SK-N-SH (cell line): Measurements from ENCODE around the gene BRINP1. TPM values are rescaled to one million over a fixed set of nuclear protein-coding genes. Genes with fewer than 3 reads are reported as not detected.

Experiments
- CTCF ChIA-PET: fragments of 300-600, 350-600 bp; formaldehyde crosslinking; extraction: SDS; loops from one replicate; lab custom pipeline; 2021; lab: Yijun Ruan, JAX
- POLR2A ChIA-PET: fragments of 350-600 bp; sonication (Branson Sonifier 250); formaldehyde crosslinking; extraction: SDS; loops from one replicate; lab custom pipeline; 2020; ENCODE audit warnings: antibody characterized with exemption, inconsistent platforms; lab: Yijun Ruan, JAX
- DNase-seq: peaks from one replicate; pipeline ENCODE4 v3.0.0; 2012
- H2AFZ ChIP-seq: fragments of 200-600 bp; sonication (generic); 2 replicates; pipeline ENCODE4 v1.8.1; 2016; ENCODE audit warnings: antibody characterized with exemption, mild to moderate bottlenecking, low read depth
- H3F3A ChIP-seq: fragments of 200-600 bp; sonication (generic); replicated peaks from 2 replicates; pipeline ENCODE3; 2016; ENCODE audit warnings: antibody characterized with exemption, mild to moderate bottlenecking; ENCODE audit not compliant: insufficient read depth
- H3K27ac ChIP-seq, 2 experiments: fragments of 200-500 bp in 1 of 2; fragments of 200-600 bp in 1 of 2; sonication (Bioruptor generic) in 1 of 2; sonication (generic), shearing (Covaris generic) in 1 of 2; 2 replicates each; pipeline versions ENCODE4 v1.5.1 to v1.6.1; 2014 to 2016; ENCODE audit warnings: low read depth in 2 of 2, inconsistent platforms in 1 of 2, low read length in 1 of 2, mild to moderate bottlenecking in 1 of 2, mixed read lengths in 1 of 2
- H3K27me3 ChIP-seq: fragments of 200-600 bp; sonication (generic), shearing (Covaris generic); 2 replicates; pipeline ENCODE4 v1.6.1; 2016; ENCODE audit warnings: mixed run types; ENCODE audit not compliant: insufficient read depth
- H3K36me3 ChIP-seq, 2 experiments: fragments of 200-500 bp in 1 of 2; fragments of 200-600 bp in 1 of 2; sonication (Bioruptor generic) in 1 of 2; sonication (generic) in 1 of 2; replicated peaks in 1 of 2; 2 replicates each; pipeline versions ENCODE3 to v1.5.1; 2014 to 2016; ENCODE audit warnings: low read length in 1 of 2, mild to moderate bottlenecking in 1 of 2; ENCODE audit not compliant: insufficient read depth in 2 of 2, control insufficient read depth in 1 of 2
- H3K4me1 ChIP-seq, 2 experiments: fragments of 200-500 bp in 1 of 2; fragments of 200-600 bp in 1 of 2; sonication (Bioruptor generic) in 1 of 2; sonication (generic), shearing (Covaris generic) in 1 of 2; 2 replicates each; pipeline versions ENCODE4 v1.5.1 to v1.6.1; 2014 to 2016; ENCODE audit warnings: low read depth in 1 of 2, low read length in 1 of 2, mixed run types in 1 of 2; ENCODE audit not compliant: insufficient read depth in 2 of 2, control insufficient read depth in 1 of 2
- H3K4me2 ChIP-seq: fragments of 200-600 bp; sonication (generic), shearing (Covaris generic); 2 replicates; pipeline ENCODE4 v1.6.1; 2017; ENCODE audit warnings: mixed run types
- H3K4me3 ChIP-seq, 2 experiments: fragments of 200-500 bp in 1 of 2; fragments of 200-600 bp in 1 of 2; sonication (Bioruptor generic) in 1 of 2; sonication (generic), shearing (Covaris generic) in 1 of 2; 2 replicates each; pipeline versions ENCODE4 v1.5.1 to v1.8.1; 2014 to 2016; ENCODE audit warnings: low read depth in 2 of 2, inconsistent platforms in 1 of 2, low read length in 1 of 2, mild to moderate bottlenecking in 1 of 2, mixed read lengths in 1 of 2, moderate library complexity in 1 of 2
- H3K79me2 ChIP-seq: fragments of 200-600 bp; sonication (generic); 2 replicates; pipeline ENCODE4 v1.8.1; 2017; ENCODE audit warnings: mild to moderate bottlenecking; ENCODE audit not compliant: insufficient read depth
- H3K9ac ChIP-seq: fragments of 200-600 bp; sonication (generic); 2 replicates; pipeline ENCODE4 v1.6.1; 2017; ENCODE audit warnings: mixed run types
- H3K9me2 ChIP-seq: fragments of 200-600 bp; sonication (generic); 2 replicates; pipeline ENCODE4 v1.6.1; 2017; ENCODE audit warnings: mixed run types
- H3K9me3 ChIP-seq: fragments of 200-600 bp; sonication (generic); 2 replicates; pipeline ENCODE4 v1.6.1; 2017; ENCODE audit warnings: mixed run types, mild to moderate bottlenecking, moderate library complexity
- H4K20me1 ChIP-seq: fragments of 200-600 bp; sonication (generic); 2 replicates; pipeline ENCODE4 v1.6.1; 2017; ENCODE audit warnings: mild to moderate bottlenecking, mixed run types; ENCODE audit not compliant: insufficient read depth
- EP300 ChIP-seq, 2 experiments: IDR thresholded peaks; 2 replicates each; pipeline versions ENCODE4 v1.4.0 to v1.6.1; 2012; ENCODE audit warnings: borderline replicate concordance in 1 of 2, low read depth in 1 of 2, low read length in 1 of 2
- EZH2phosphoT487 ChIP-seq: fragments of 200-600 bp; sonication (generic); IDR thresholded peaks from 2 replicates; pipeline ENCODE4 v1.6.1; 2017; ENCODE audit warnings: low read depth, mixed run types, mild to moderate bottlenecking, antibody characterized with exemption, moderate library complexity, borderline replicate concordance
- FOSL2 ChIP-seq: IDR thresholded peaks from 2 replicates; pipeline ENCODE4 v1.4.0; 2012; ENCODE audit warnings: low read depth, mild to moderate bottlenecking, moderate library complexity, borderline replicate concordance
- FOXJ3 ChIP-seq: sonication (generic); formaldehyde crosslinking; IDR thresholded peaks from 2 replicates; pipeline ENCODE4 v1.5.1; 2020; ENCODE audit warnings: mild to moderate bottlenecking, missing genetic modification reagents
- FOXM1 ChIP-seq: IDR thresholded peaks from 2 replicates; pipeline ENCODE4 v1.4.0; 2012; ENCODE audit warnings: low read depth, mild to moderate bottlenecking
- GABPA ChIP-seq: IDR thresholded peaks from 2 replicates; pipeline ENCODE4 v1.4.0; 2012; ENCODE audit warnings: low read depth, mild to moderate bottlenecking
- GATA2 ChIP-seq: sonication (generic); formaldehyde crosslinking; IDR thresholded peaks from 2 replicates; pipeline ENCODE4 v1.5.0; 2020; ENCODE audit warnings: mild to moderate bottlenecking, missing genetic modification reagents
- NFIC ChIP-seq: IDR thresholded peaks from 2 replicates; pipeline ENCODE4 v1.4.0; 2012; ENCODE audit warnings: borderline replicate concordance
- POLR2AphosphoS5 ChIP-seq: IDR thresholded peaks from 2 replicates; pipeline ENCODE4 v1.6.1; 2012; ENCODE audit warnings: low read depth, low read length
- RAD21 ChIP-seq: IDR thresholded peaks from 2 replicates; pipeline ENCODE4 v1.6.1; 2012; ENCODE audit warnings: mild to moderate bottlenecking, low read length
- RFX5 ChIP-seq: IDR thresholded peaks from 2 replicates; pipeline ENCODE4 v1.6.1; 2012; ENCODE audit warnings: mild to moderate bottlenecking, improper control_type of control experiment, low read length
- RXRA ChIP-seq: IDR thresholded peaks from 2 replicates; pipeline ENCODE4 v1.4.0; 2012; ENCODE audit warnings: low read depth, mild to moderate bottlenecking, borderline replicate concordance
- SIN3A ChIP-seq: IDR thresholded peaks from 2 replicates; pipeline ENCODE4 v1.6.1; 2012; ENCODE audit warnings: low read depth, mild to moderate bottlenecking, low read length, moderate library complexity, borderline replicate concordance
- SMC3 ChIP-seq: IDR thresholded peaks from 2 replicates; pipeline ENCODE4 v1.6.1; 2012; ENCODE audit warnings: low read depth, low read length, improper control_type of control experiment
- TAF1 ChIP-seq: IDR thresholded peaks from 2 replicates; pipeline ENCODE4 v1.6.1; 2012; ENCODE audit warnings: low read depth, mild to moderate bottlenecking, low read length, moderate library complexity, borderline replicate concordance
- TEAD4 ChIP-seq: IDR thresholded peaks from 2 replicates; pipeline ENCODE4 v1.4.0; 2012; ENCODE audit warnings: mild to moderate bottlenecking, borderline replicate concordance; ENCODE audit not compliant: insufficient read depth
- WGBS: methylation state at CpG from one replicate; pipeline ENCODE4 v1.1.6; 2017; ENCODE audit warnings: low lambda C conversion rate; 5-methylcytosine and 5-hydroxymethylcytosine counted together
- polyA plus RNA-seq, 3 experiments: library from polyadenylated mRNA; depleted of rRNA; stranded (reverse); fragments of >200 nt; gene quantifications; 2 replicates each; pipeline ENCODE4 v1.2.3, GENCODE V29; 2012
- TF ChIP-seq, protein P1 (sequence below): IDR thresholded peaks from 2 replicates; pipeline ENCODE4; 2012
- TF ChIP-seq, protein P2 (sequence below): fragments of 150-350 bp; IDR thresholded peaks from 2 replicates; pipeline ENCODE4 v1.6.1; 2016; ENCODE audit warnings: mild to moderate bottlenecking, low read depth, low read length
- TF ChIP-seq, protein P3 (sequence below): IDR thresholded peaks from 2 replicates; pipeline ENCODE4 v1.4.0; 2012; ENCODE audit warnings: low read depth
- TF ChIP-seq, protein P4 (sequence below): fragments of 200-600 bp; sonication (generic); IDR thresholded peaks from 2 replicates; pipeline ENCODE4 v1.6.1; 2017; ENCODE audit warnings: antibody characterized with exemption, mild to moderate bottlenecking, moderate library complexity

The BRINP1 gene
- polyA plus RNA-seq, 1 of the 3 experiments (the other 2 are of a cell fraction): 0.41 TPM

DNA sequence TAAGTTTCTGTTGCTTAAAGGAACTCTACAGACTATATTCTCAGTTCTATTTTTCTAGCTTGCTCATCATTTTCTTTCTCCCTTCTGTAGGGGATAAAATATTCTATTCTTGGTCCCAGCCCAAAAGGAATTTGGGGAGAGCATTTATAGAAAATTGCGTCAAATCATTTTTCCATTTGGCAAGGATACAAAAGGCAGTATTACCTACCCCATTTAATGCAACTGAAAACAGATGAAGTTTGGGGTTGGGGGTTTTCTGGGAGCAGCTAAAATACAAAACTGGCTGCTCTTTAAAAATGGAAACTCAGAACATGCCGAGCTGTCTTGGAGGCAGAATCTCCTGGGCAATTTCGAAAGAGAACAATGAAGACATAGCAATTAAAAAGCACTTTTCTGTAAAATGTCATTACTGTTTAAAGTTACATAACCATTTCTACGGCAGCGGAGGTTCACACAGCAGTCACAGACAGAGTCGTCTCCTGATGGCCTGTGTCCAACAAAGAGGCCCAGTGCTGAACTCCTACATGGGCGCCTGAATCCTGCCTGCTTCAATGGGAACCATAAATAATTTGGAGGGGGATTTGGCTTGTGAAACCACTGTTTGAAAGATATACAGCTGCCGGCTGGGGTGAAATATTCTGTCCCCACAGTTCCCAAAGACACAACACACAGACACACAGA is 152.4 kb downstream of the BRINP1 start:
- TF ChIP-seq EZH2phosphoT487 (no peak), EP300 (IDR thresholded peaks at IDR 0.05; ENCODE audit: borderline replicate concordance in 1 of 2, low read depth in 1 of 2, low read length in 1 of 2) (no peak), RFX5 (no peak), SIN3A (no peak), SMC3 (no peak), FOXJ3 (no peak), FOSL2 (no peak), GATA2 (no peak), RXRA (no peak), POLR2AphosphoS5 (no peak), TAF1 (no peak), NFIC (no peak), FOXM1 (no peak)
- TF ChIP-seq, protein P1, sequence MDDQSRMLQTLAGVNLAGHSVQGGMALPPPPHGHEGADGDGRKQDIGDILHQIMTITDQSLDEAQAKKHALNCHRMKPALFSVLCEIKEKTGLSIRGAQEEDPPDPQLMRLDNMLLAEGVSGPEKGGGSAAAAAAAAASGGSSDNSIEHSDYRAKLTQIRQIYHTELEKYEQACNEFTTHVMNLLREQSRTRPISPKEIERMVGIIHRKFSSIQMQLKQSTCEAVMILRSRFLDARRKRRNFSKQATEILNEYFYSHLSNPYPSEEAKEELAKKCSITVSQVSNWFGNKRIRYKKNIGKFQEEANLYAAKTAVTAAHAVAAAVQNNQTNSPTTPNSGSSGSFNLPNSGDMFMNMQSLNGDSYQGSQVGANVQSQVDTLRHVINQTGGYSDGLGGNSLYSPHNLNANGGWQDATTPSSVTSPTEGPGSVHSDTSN: no peak
- TF ChIP-seq, protein P2, sequence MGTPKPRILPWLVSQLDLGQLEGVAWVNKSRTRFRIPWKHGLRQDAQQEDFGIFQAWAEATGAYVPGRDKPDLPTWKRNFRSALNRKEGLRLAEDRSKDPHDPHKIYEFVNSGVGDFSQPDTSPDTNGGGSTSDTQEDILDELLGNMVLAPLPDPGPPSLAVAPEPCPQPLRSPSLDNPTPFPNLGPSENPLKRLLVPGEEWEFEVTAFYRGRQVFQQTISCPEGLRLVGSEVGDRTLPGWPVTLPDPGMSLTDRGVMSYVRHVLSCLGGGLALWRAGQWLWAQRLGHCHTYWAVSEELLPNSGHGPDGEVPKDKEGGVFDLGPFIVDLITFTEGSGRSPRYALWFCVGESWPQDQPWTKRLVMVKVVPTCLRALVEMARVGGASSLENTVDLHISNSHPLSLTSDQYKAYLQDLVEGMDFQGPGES: no peak
- TF ChIP-seq, protein P3, sequence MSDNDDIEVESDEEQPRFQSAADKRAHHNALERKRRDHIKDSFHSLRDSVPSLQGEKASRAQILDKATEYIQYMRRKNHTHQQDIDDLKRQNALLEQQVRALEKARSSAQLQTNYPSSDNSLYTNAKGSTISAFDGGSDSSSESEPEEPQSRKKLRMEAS: no peak
- no peak overlapping the region for H3K4me2 ChIP-seq
- H3K4me1 ChIP-seq: no peaks in the 10 kb centered on the region
- H3K27me3 ChIP-seq: no peaks in the 10 kb centered on the region
- H3F3A ChIP-seq: no peaks in the 10 kb centered on the region
- no peaks in the 10 kb centered on the region for H4K20me1 ChIP-seq
- H3K9me3 ChIP-seq: no peaks in the 10 kb centered on the region
- H3K27ac ChIP-seq: no peak overlapping the region
- no peak overlapping the region for H2AFZ ChIP-seq
- H3K79me2 ChIP-seq: no peaks in the 10 kb centered on the region
- no peak overlapping the region for H3K9ac ChIP-seq
- DNase-seq: no peak
- POLR2A ChIA-PET: no interaction called here
- CTCF ChIA-PET: no interaction called here
- no peaks in the 10 kb centered on the region for H3K36me3 ChIP-seq
- WGBS: 19% methylated on average over 8 of the region's 8 CpGs
- no peak overlapping the region for H3K4me3 ChIP-seq
- H3K9me2 ChIP-seq: no peaks in the 10 kb centered on the region

DNA sequence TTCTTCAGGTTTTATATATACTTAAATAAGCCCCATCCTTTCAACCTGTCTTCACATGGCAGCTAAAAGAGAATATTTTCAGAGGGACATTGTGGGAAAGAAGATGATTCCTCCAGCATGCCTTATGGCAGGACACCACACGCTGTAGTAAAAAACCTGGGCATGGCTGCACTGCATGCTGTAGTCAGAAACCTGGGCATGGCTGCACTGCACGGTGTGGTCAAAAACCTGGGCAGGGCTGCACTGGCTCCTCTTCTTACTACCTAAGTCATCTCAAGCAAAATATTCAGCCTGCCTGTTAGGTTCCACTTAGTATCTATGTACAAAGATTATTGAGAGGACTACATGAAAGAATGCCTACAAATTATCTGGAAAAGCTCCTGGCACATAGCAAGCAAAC is 153.6 kb downstream of the BRINP1 start:
- Histone ChIP-seq H3K36me3 (no peaks in the 10 kb centered on the region), H3K9me3 (no peaks in the 10 kb centered on the region), H3K27ac (no peak overlapping the region), H3K4me3 (no peak overlapping the region), H3K4me1 (no peaks in the 10 kb centered on the region), H3K79me2 (no peaks in the 10 kb centered on the region), H3K4me2 (no peak overlapping the region), H3F3A (no peaks in the 10 kb centered on the region), H3K9ac (no peak overlapping the region), H3K27me3 (no peaks in the 10 kb centered on the region), H3K9me2 (no peaks in the 10 kb centered on the region), H2AFZ (no peak overlapping the region), H4K20me1 (no peaks in the 10 kb centered on the region)
- WGBS: 38% methylated on average over 2 of the region's 2 CpGs
- CTCF ChIA-PET: interaction anchor here (2.1 kb wide), 1 partner anchor 12 kb away, joined by 5 read pairs; no protein-coding TSS in a partner anchor
- POLR2A ChIA-PET: no interaction called here
- no peak for DNase-seq
- TF ChIP-seq TEAD4 (no peak), NFIC (no peak), FOXM1 (no peak), RAD21 (no peak), EZH2phosphoT487 (no peak), GABPA (no peak)
- TF ChIP-seq, protein P4, sequence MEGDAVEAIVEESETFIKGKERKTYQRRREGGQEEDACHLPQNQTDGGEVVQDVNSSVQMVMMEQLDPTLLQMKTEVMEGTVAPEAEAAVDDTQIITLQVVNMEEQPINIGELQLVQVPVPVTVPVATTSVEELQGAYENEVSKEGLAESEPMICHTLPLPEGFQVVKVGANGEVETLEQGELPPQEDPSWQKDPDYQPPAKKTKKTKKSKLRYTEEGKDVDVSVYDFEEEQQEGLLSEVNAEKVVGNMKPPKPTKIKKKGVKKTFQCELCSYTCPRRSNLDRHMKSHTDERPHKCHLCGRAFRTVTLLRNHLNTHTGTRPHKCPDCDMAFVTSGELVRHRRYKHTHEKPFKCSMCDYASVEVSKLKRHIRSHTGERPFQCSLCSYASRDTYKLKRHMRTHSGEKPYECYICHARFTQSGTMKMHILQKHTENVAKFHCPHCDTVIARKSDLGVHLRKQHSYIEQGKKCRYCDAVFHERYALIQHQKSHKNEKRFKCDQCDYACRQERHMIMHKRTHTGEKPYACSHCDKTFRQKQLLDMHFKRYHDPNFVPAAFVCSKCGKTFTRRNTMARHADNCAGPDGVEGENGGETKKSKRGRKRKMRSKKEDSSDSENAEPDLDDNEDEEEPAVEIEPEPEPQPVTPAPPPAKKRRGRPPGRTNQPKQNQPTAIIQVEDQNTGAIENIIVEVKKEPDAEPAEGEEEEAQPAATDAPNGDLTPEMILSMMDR: no peak
- TF ChIP-seq, protein P2: no peak
- TF ChIP-seq, protein P1: no peak
